ENCODE data around the gene WDR35. TPM values are rescaled to one million over a fixed set of nuclear protein-coding genes. Genes with fewer than 3 reads are reported as not detected.

WDR35 gene
- total RNA-seq, 1 experiment from 2014 or later = 15.5 TPM

DNA sequence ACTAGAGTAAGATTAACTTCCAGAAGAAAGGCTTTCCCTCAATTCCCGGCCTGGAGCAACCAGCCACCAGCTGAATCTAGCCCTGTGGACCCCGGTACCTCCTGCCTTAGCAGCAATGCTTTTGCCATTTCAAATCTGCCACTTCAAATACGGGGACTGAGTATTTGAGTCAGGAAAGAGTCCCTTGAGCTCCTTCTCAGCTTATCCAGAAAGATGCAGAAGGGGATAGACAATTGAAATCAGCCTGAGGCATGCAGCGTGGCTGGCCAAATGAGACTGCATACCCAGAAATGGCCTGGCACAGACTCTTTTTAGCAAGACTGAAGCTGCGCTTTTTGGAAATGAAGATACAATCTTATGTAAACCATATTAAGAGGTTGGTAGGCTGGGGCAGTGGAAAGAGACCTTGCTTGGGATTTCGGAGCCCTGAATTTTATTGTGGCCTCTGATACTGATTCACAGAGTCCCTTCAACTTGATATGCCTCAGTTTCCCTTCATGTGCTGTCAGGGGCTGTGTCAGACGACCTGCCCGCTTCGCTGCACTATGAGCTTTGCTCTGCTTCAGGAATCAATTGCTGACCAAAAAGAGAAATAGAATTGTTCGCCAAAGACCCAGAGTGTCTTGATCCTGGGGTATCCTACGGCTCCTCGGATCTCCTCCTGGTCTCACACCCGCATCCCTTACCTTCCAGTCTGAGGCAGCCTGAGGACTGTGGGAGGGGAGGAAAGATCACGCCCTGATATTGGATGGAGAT, 21.5 kb upstream of the WDR35 start:
- Mint-ChIP-seq H3K9me3 (peaks cover 7% of the 10 kb centered on the region), H3K27me3 (ENCODE audit: low read depth) (peaks cover 42% of the 10 kb centered on the region), H3K4me3 (peak overlapping the region; percentile 70), H3K27ac (no peak overlapping the region), H3K4me1 (peaks cover 15% of the 10 kb centered on the region), H3K36me3 (peaks cover 3% of the 10 kb centered on the region; the same call in 1 of the 2 replicates)
- ChIA-PET POLR2A (interaction anchor here (0.6 to 2.3 kb wide), 3 partner anchors 22 to 54 kb away, joined by 3 to 9 read pairs (median 4); partner anchors contain the start of gene WDR35), CTCF (interaction anchor here (0.6 to 2.8 kb wide), 4 partner anchors 22 to 220 kb away, joined by 3 to 11 read pairs (median 4); partner anchors contain the start of gene WDR35)
- ATAC-seq (no peak), DNase-seq (ENCODE audit: low spot score) (no peak)
- TF ChIP-seq RELA (CRISPR knock-in tag; IDR thresholded peaks at IDR 0.05; ENCODE audit: borderline replicate concordance) (no peak), NFYB (CRISPR knock-in tag; conservative IDR thresholded peaks at IDR 0.05; ENCODE audit: low read depth) (no peak), IRF2 (CRISPR knock-in tag; IDR thresholded peaks at IDR 0.05; ENCODE audit: borderline replicate concordance, low read depth) (no peak), TEAD1 (CRISPR knock-in tag; IDR thresholded peaks at IDR 0.05) (no peak), NR3C1 (CRISPR knock-in tag; conservative IDR thresholded peaks at IDR 0.05; ENCODE audit: low read depth) (no peak), ZNF416 (CRISPR knock-in tag; IDR thresholded peaks at IDR 0.05) (no peak), OVOL2 (CRISPR knock-in tag; IDR thresholded peaks at IDR 0.05; ENCODE audit: borderline replicate concordance) (no peak), EMX1 (CRISPR knock-in tag; IDR thresholded peaks at IDR 0.05) (no peak), ETV6 (CRISPR knock-in tag; IDR thresholded peaks at IDR 0.05) (no peak), TP53 (CRISPR knock-in tag; IDR thresholded peaks at IDR 0.05) (no peak), ZNF671 (CRISPR knock-in tag; IDR thresholded peaks at IDR 0.05) (no peak), ZNF232 (CRISPR knock-in tag; IDR thresholded peaks at IDR 0.05) (no peak), ZNF219 (CRISPR knock-in tag; IDR thresholded peaks at IDR 0.05; ENCODE audit: borderline replicate concordance) (no peak)
- TF ChIP-seq, protein P1, sequence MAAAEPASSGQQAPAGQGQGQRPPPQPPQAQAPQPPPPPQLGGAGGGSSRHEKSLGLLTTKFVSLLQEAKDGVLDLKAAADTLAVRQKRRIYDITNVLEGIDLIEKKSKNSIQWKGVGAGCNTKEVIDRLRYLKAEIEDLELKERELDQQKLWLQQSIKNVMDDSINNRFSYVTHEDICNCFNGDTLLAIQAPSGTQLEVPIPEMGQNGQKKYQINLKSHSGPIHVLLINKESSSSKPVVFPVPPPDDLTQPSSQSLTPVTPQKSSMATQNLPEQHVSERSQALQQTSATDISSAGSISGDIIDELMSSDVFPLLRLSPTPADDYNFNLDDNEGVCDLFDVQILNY (CRISPR knock-in tag; IDR thresholded peaks at IDR 0.05) = no peak
- TF ChIP-seq, protein P2, sequence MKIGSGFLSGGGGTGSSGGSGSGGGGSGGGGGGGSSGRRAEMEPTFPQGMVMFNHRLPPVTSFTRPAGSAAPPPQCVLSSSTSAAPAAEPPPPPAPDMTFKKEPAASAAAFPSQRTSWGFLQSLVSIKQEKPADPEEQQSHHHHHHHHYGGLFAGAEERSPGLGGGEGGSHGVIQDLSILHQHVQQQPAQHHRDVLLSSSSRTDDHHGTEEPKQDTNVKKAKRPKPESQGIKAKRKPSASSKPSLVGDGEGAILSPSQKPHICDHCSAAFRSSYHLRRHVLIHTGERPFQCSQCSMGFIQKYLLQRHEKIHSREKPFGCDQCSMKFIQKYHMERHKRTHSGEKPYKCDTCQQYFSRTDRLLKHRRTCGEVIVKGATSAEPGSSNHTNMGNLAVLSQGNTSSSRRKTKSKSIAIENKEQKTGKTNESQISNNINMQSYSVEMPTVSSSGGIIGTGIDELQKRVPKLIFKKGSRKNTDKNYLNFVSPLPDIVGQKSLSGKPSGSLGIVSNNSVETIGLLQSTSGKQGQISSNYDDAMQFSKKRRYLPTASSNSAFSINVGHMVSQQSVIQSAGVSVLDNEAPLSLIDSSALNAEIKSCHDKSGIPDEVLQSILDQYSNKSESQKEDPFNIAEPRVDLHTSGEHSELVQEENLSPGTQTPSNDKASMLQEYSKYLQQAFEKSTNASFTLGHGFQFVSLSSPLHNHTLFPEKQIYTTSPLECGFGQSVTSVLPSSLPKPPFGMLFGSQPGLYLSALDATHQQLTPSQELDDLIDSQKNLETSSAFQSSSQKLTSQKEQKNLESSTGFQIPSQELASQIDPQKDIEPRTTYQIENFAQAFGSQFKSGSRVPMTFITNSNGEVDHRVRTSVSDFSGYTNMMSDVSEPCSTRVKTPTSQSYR (CRISPR knock-in tag; IDR thresholded peaks at IDR 0.05) = no peak
- TF ChIP-seq, protein P3, sequence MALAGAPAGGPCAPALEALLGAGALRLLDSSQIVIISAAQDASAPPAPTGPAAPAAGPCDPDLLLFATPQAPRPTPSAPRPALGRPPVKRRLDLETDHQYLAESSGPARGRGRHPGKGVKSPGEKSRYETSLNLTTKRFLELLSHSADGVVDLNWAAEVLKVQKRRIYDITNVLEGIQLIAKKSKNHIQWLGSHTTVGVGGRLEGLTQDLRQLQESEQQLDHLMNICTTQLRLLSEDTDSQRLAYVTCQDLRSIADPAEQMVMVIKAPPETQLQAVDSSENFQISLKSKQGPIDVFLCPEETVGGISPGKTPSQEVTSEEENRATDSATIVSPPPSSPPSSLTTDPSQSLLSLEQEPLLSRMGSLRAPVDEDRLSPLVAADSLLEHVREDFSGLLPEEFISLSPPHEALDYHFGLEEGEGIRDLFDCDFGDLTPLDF (CRISPR knock-in tag; IDR thresholded peaks at IDR 0.05) = no peak
- TF ChIP-seq, protein P4, sequence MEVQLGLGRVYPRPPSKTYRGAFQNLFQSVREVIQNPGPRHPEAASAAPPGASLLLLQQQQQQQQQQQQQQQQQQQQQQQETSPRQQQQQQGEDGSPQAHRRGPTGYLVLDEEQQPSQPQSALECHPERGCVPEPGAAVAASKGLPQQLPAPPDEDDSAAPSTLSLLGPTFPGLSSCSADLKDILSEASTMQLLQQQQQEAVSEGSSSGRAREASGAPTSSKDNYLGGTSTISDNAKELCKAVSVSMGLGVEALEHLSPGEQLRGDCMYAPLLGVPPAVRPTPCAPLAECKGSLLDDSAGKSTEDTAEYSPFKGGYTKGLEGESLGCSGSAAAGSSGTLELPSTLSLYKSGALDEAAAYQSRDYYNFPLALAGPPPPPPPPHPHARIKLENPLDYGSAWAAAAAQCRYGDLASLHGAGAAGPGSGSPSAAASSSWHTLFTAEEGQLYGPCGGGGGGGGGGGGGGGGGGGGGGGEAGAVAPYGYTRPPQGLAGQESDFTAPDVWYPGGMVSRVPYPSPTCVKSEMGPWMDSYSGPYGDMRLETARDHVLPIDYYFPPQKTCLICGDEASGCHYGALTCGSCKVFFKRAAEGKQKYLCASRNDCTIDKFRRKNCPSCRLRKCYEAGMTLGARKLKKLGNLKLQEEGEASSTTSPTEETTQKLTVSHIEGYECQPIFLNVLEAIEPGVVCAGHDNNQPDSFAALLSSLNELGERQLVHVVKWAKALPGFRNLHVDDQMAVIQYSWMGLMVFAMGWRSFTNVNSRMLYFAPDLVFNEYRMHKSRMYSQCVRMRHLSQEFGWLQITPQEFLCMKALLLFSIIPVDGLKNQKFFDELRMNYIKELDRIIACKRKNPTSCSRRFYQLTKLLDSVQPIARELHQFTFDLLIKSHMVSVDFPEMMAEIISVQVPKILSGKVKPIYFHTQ (CRISPR knock-in tag; IDR thresholded peaks at IDR 0.05) = no peak
- TF ChIP-seq, protein P5, sequence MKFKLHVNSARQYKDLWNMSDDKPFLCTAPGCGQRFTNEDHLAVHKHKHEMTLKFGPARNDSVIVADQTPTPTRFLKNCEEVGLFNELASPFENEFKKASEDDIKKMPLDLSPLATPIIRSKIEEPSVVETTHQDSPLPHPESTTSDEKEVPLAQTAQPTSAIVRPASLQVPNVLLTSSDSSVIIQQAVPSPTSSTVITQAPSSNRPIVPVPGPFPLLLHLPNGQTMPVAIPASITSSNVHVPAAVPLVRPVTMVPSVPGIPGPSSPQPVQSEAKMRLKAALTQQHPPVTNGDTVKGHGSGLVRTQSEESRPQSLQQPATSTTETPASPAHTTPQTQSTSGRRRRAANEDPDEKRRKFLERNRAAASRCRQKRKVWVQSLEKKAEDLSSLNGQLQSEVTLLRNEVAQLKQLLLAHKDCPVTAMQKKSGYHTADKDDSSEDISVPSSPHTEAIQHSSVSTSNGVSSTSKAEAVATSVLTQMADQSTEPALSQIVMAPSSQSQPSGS (CRISPR knock-in tag; IDR thresholded peaks at IDR 0.05; ENCODE audit: borderline replicate concordance, low read depth) = no peak
